ENCODE data around the gene EEF1AKMT3. TPM values are rescaled to one million over a fixed set of nuclear protein-coding genes. Genes with fewer than 3 reads are reported as not detected.

Gene EEF1AKMT3
- total RNA-seq, 5 donors from 2014 or later (not counting 1 experiment from before 2014, with no cell fraction given) = 2.4 to 5.1 (median 3.4) TPM

DNA sequence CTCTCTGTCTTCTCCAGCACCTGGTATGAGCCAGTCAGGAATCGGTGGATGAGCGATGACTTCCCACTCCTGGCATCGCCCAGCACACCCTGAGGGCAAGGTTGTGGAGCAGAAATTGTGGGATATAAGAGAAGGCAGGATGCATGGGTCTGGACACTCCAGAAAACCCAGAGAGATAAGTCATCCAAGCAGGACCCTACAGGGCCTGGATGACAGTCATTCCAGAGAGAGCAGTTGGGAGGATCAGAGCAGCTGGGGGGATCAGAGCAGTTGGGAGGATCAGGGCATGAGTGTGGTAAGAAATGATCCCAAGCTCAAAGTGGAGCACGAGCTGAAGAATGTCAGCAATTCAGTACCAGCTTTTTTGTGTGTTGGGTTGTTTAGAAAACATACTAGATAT is 37.8 kb upstream of the EEF1AKMT3 start:
- Mint-ChIP-seq H3K9me3 (no peaks in the 10 kb centered on the region), H3K27me3 (no peaks in the 10 kb centered on the region), H3K4me1 (peaks cover 21 to 25% (median 22%) of the 10 kb centered on the region in 3 donors), H3K4me3 (no peak overlapping the region), H3K27ac (peak overlapping the region; percentile 8 to 78), H3K36me3 (peaks cover 60% of the 10 kb centered on the region)
- ChIA-PET POLR2A (no interaction called here), CTCF (interaction anchor here in 1 of 2 donors (0.5 kb wide), 2 partner anchors 50 to 106 kb away, joined by 3 read pairs; no protein-coding TSS in a partner anchor)
- no peak for DNase-seq
- peaks cover 24 to 80% of the 10 kb centered on the region in 2 donors for H3K36me3 ChIP-seq (ENCODE audit: control insufficient read depth in 2 of 2, extremely low read depth in 1 of 2, insufficient read depth in 1 of 2, low read length in 1 of 2)
- H3K27me3 ChIP-seq (replicated peaks in 1 of 2; ENCODE audit: control insufficient read depth in 2 of 2, extremely low read depth in 1 of 2, insufficient read depth in 2 of 2, low read length in 1 of 2) = no peaks in the 10 kb centered on the region
- H3K9me3 ChIP-seq = no peaks in the 10 kb centered on the region
- no peak overlapping the region for H3K4me3 ChIP-seq (ENCODE audit: control insufficient read depth in 1 of 2, extremely low read depth in 1 of 2, low read length in 1 of 2)
- no peak for ATAC-seq (replicated peaks in 1 of 4)
- WGBS (ENCODE audit: insufficient coverage) = 100% methylated on average over 1 of the region's 4 CpGs
- peaks cover 6 to 35% of the 10 kb centered on the region in 2 experiments for H3K4me1 ChIP-seq (ENCODE audit: control insufficient read depth in 1 of 2, extremely low read depth in 1 of 2, insufficient read depth in 2 of 2, low read length in 2 of 2)
- no peak overlapping the region for H3K27ac ChIP-seq (ENCODE audit: low read length)

- DNase-seq (no peak), ATAC-seq (replicated peaks in 1 of 4) (no peak)
- peaks cover 24 to 80% of the 10 kb centered on the region in 2 donors for H3K36me3 ChIP-seq (ENCODE audit: control insufficient read depth in 2 of 2, extremely low read depth in 1 of 2, insufficient read depth in 1 of 2, low read length in 1 of 2)
- no peak overlapping the region for H3K4me3 Mint-ChIP-seq
- peaks cover 13 to 42% of the 10 kb centered on the region in 2 experiments for H3K4me1 ChIP-seq (ENCODE audit: control insufficient read depth in 1 of 2, extremely low read depth in 1 of 2, insufficient read depth in 2 of 2, low read length in 2 of 2)
- H3K9me3 ChIP-seq = no peaks in the 10 kb centered on the region
- no peaks in the 10 kb centered on the region for H3K27me3 Mint-ChIP-seq
- POLR2A ChIA-PET = no interaction called here
- H3K9me3 Mint-ChIP-seq = no peaks in the 10 kb centered on the region
- no peaks in the 10 kb centered on the region for H3K27me3 ChIP-seq (replicated peaks in 1 of 2; ENCODE audit: control insufficient read depth in 2 of 2, extremely low read depth in 1 of 2, insufficient read depth in 2 of 2, low read length in 1 of 2)
- H3K27ac ChIP-seq (ENCODE audit: low read length) = no peak overlapping the region
- no CpG with 5 or more reads among the region's 8 CpGs for WGBS (ENCODE audit: insufficient coverage)
- CTCF ChIA-PET = interaction anchor here (0.5 to 0.6 kb wide), 2 partner anchors 69 to 106 kb away, joined by 3 to 4 read pairs; no protein-coding TSS in a partner anchor
- H3K4me3 ChIP-seq (ENCODE audit: control insufficient read depth in 1 of 2, extremely low read depth in 1 of 2, low read length in 1 of 2) = no peak overlapping the region
- peaks cover 53% of the 10 kb centered on the region for H3K36me3 Mint-ChIP-seq
- peak overlapping the region; percentile 69 to 78 for H3K27ac Mint-ChIP-seq
- H3K4me1 Mint-ChIP-seq = peaks cover 25 to 31% (median 27%) of the 10 kb centered on the region in 3 donors
Observed at GRCh38 chr12:57735198-57735855, 37.1 kb upstream of the EEF1AKMT3 start.

DNA sequence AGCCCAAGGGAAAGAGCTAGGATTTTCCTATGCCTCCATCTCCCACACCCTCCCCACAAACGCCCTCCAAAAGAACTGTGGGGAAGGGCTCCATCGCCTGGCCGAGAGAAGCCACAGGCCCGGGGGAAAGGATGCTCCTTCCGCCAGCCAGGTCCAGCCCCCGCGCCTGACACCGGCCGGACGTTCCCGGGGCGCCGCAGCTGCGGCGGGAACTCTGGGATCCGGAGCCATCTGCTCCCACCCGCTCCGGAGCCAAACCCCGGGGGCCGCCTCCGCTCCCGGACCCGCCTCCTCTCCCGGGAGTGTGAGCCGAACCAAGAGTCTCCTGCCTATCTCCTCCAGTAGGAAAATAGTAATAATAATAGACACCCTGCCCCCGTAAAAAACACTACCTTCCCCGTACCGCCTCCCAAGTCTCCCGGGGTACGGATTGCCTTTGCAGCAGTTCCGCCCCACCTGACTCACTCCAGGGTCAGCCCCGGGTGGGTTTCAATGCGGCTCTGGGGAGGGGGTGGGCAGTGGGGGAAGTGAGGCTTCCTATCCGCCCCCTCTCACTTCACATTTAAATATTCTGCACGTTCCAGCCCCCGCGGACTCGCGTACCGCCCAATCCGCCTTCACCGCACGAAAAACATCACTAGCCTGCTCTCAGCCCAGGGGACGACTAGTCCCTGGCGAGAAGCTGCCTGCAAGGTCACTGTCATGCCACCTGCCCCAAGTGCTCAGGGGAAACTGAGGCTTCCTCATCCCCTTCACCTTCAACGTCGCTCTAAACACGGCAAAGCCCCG is 36.3 kb upstream of the EEF1AKMT3 start:
- H3K4me3 ChIP-seq (ENCODE audit: control insufficient read depth in 1 of 2, extremely low read depth in 1 of 2, low read length in 1 of 2) = no peak overlapping the region
- Mint-ChIP-seq H3K9me3 (no peaks in the 10 kb centered on the region), H3K27ac (peak overlapping the region; percentile 63 to 79), H3K27me3 (no peaks in the 10 kb centered on the region), H3K4me3 (peak overlapping the region in 1 of 3 donors; percentile 15), H3K4me1 (peaks cover 34 to 38% (median 34%) of the 10 kb centered on the region in 3 donors), H3K36me3 (peaks cover 45% of the 10 kb centered on the region)
- ATAC-seq (replicated peaks in 1 of 4) = no peak
- WGBS (ENCODE audit: insufficient coverage) = 88% methylated on average over 26 of the region's 49 CpGs
- POLR2A ChIA-PET = no interaction called here
- no peak for DNase-seq
- CTCF ChIA-PET = interaction anchor here in 1 of 2 donors (0.6 kb wide), 1 partner anchor 68 kb away, joined by 4 read pairs; no protein-coding TSS in a partner anchor
- H3K27me3 ChIP-seq (replicated peaks in 1 of 2; ENCODE audit: control insufficient read depth in 2 of 2, extremely low read depth in 1 of 2, insufficient read depth in 2 of 2, low read length in 1 of 2) = no peaks in the 10 kb centered on the region
- H3K36me3 ChIP-seq (ENCODE audit: control insufficient read depth in 2 of 2, extremely low read depth in 1 of 2, insufficient read depth in 1 of 2, low read length in 1 of 2) = peaks cover 21 to 77% of the 10 kb centered on the region in 2 donors
- no peaks in the 10 kb centered on the region for H3K9me3 ChIP-seq
- H3K27ac ChIP-seq (ENCODE audit: low read length) = no peak overlapping the region
- H3K4me1 ChIP-seq (ENCODE audit: control insufficient read depth in 1 of 2, extremely low read depth in 1 of 2, insufficient read depth in 2 of 2, low read length in 2 of 2) = peaks cover 19 to 50% of the 10 kb centered on the region in 2 experiments

GRCh38 chr12:57736741-57737466 is 35.5 kb upstream of the EEF1AKMT3 start:
- CTCF ChIA-PET = no interaction called here
- H3K36me3 ChIP-seq (ENCODE audit: control insufficient read depth in 2 of 2, extremely low read depth in 1 of 2, insufficient read depth in 1 of 2, low read length in 1 of 2) = peaks cover 21 to 69% of the 10 kb centered on the region in 2 donors

DNA sequence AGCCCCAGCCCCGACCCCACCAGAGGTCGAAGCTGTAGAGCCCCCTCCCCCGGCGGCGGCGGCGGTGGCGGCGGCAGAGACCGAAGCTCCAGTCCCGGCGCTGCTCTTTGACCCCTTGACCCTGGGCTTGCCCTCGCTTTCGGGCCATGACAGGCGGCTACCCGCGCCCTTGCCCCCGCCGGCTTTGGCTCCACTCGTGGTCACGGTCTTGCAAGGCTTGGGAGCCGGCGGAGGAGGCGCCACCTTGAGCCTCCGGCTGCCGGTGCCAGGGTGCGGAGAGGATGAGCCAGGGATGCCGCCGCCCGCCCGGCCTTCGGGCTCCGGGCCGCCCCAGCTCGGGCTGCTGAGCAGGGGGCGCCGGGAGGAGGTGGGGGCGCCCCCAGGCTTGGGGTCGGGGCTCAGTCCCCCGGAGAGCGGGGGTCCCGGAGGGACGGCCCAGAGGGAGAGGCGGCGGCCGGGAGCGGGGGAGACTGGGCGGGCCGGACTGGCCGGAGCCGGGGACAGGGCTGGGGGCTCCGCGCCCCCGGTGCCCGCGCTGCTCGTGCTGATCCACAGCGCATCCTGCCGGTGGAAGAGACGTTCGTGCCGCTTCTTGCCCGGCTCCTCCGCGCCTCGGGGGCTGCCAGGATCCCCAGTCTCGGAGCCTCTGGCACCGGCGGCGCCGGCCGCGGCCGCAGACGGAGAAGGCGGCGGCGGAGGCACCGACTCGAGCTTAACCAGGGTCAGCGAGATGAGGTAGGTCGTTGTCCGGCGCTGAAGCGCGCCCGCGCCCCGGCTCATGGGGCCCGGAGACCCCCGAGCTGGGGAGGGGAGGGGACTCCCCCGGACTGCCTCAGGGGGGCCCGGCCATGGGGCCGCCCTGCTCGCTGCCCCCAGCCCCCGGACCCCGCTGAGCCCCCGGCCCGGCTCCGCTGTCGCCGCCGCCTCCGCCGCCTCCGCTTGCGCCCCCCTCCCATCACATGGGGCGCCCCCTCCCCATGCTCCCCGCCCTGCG is 34.6 kb upstream of the EEF1AKMT3 start:
- Histone ChIP-seq H3K4me3 (ENCODE audit: control insufficient read depth in 1 of 2, extremely low read depth in 1 of 2, low read length in 1 of 2) (no peak overlapping the region), H3K27ac (ENCODE audit: low read length) (no peak overlapping the region), H3K36me3 (ENCODE audit: control insufficient read depth in 2 of 2, extremely low read depth in 1 of 2, insufficient read depth in 1 of 2, low read length in 1 of 2) (peaks cover 14 to 60% of the 10 kb centered on the region in 2 donors), H3K4me1 (ENCODE audit: control insufficient read depth in 1 of 2, extremely low read depth in 1 of 2, insufficient read depth in 2 of 2, low read length in 2 of 2) (peaks cover 25 to 61% of the 10 kb centered on the region in 2 experiments), H3K9me3 (no peaks in the 10 kb centered on the region), H3K27me3 (replicated peaks in 1 of 2; ENCODE audit: control insufficient read depth in 2 of 2, extremely low read depth in 1 of 2, insufficient read depth in 2 of 2, low read length in 1 of 2) (no peaks in the 10 kb centered on the region)
- peak overlapping the region in 1 of 3 donors; percentile 15 for H3K4me3 Mint-ChIP-seq
- peaks cover 43 to 51% (median 49%) of the 10 kb centered on the region in 3 donors for H3K4me1 Mint-ChIP-seq
- H3K9me3 Mint-ChIP-seq = no peaks in the 10 kb centered on the region
- no peak for DNase-seq
- WGBS (ENCODE audit: insufficient coverage) = 96% methylated on average over 64 of the region's 110 CpGs
- peaks cover 29% of the 10 kb centered on the region for H3K36me3 Mint-ChIP-seq
- H3K27ac Mint-ChIP-seq = no peak overlapping the region
- ChIA-PET CTCF (no interaction called here), POLR2A (no interaction called here)
- no peaks in the 10 kb centered on the region for H3K27me3 Mint-ChIP-seq
- no peak for ATAC-seq (replicated peaks in 1 of 4)

More at GRCh38 chr12:57736741-57737466, 35.5 kb upstream of the EEF1AKMT3 start:
- peak overlapping the region; percentile 63 to 79 for H3K27ac Mint-ChIP-seq
- WGBS (ENCODE audit: insufficient coverage) = 96% methylated on average over 31 of the region's 31 CpGs
- no peaks in the 10 kb centered on the region for H3K9me3 Mint-ChIP-seq
- Histone ChIP-seq H3K27ac (ENCODE audit: low read length) (no peak overlapping the region), H3K4me1 (ENCODE audit: control insufficient read depth in 1 of 2, extremely low read depth in 1 of 2, insufficient read depth in 2 of 2, low read length in 2 of 2) (peaks cover 21 to 54% of the 10 kb centered on the region in 2 experiments), H3K9me3 (no peaks in the 10 kb centered on the region), H3K4me3 (ENCODE audit: control insufficient read depth in 1 of 2, extremely low read depth in 1 of 2, low read length in 1 of 2) (no peak overlapping the region), H3K27me3 (replicated peaks in 1 of 2; ENCODE audit: control insufficient read depth in 2 of 2, extremely low read depth in 1 of 2, insufficient read depth in 2 of 2, low read length in 1 of 2) (no peaks in the 10 kb centered on the region)
- no peak for ATAC-seq (replicated peaks in 1 of 4)
- no peaks in the 10 kb centered on the region for H3K27me3 Mint-ChIP-seq
- H3K4me1 Mint-ChIP-seq = peaks cover 37 to 45% (median 41%) of the 10 kb centered on the region in 3 donors
- DNase-seq = no peak
- POLR2A ChIA-PET = no interaction called here
- H3K4me3 Mint-ChIP-seq = peak overlapping the region in 1 of 3 donors; percentile 15
- H3K36me3 Mint-ChIP-seq = peaks cover 38% of the 10 kb centered on the region

Data from T-cell (primary cell).